Tibial nerve (tissue), 4 donors: Measurements from ENCODE around the gene SCN8A. TPM values are rescaled to one million over a fixed set of nuclear protein-coding genes. Genes with fewer than 3 reads are reported as not detected.
A peak's percentile ranks its signal among the peaks of the same experiment; 100 is the strongest.

ENCODE experiments used
- DNase-seq, 2 donors: peaks; one replicate each; pipeline ENCODE4 v3.0.0-alpha.2; 2019; ENCODE audit warnings: low spot score in 2 of 2
- H3K27ac ChIP-seq, 4 donors: fragments of 200-600 bp; sonication (generic) in 3 of 4; one replicate each; pipeline ENCODE4 v1.5.1; 2017 to 2019; ENCODE audit warnings: mild to moderate bottlenecking in 1 of 4
- H3K27me3 ChIP-seq, 2 donors: fragments of 200-600 bp; sonication (generic) in 1 of 2; one replicate each; pipeline versions ENCODE4 v1.5.1 to v1.6.0; 2017 to 2019
- H3K36me3 ChIP-seq, 3 donors: fragments of 200-600 bp; sonication (generic); one replicate each; pipeline ENCODE4 v1.5.1; 2018 to 2019
- H3K4me1 ChIP-seq, 4 donors: fragments of 200-600 bp; sonication (generic) in 3 of 4; one replicate each; pipeline ENCODE4 v1.5.1; 2017 to 2019
- H3K4me3 ChIP-seq, 4 donors: fragments of 200-600 bp; sonication (generic) in 3 of 4; one replicate each; pipeline ENCODE4 v1.5.1; 2017 to 2019; ENCODE audit warnings: mild to moderate bottlenecking in 1 of 4, moderate library complexity in 1 of 4
- H3K9me3 ChIP-seq, 4 donors: fragments of 200-600 bp; sonication (generic) in 3 of 4; one replicate each; pipeline ENCODE4 v1.5.1; 2017 to 2019
- CTCF ChIP-seq, 5 experiments: fragments of 200-600 bp in 3 of 5; fragments of 450-650 bp in 2 of 5; sonication (generic) in 3 of 5; IDR thresholded peaks; one replicate each; pipeline ENCODE4 v1.5.1; 2016 to 2019; ENCODE audit warnings: antibody characterized with exemption in 5 of 5, mild to moderate bottlenecking in 3 of 5, moderate library complexity in 2 of 5
- EP300 ChIP-seq, 2 donors: sonication (generic); formaldehyde crosslinking; IDR thresholded peaks; one replicate each; pipeline ENCODE4 v1.6.1; 2017; ENCODE audit warnings: antibody characterized with exemption in 2 of 2, mild to moderate bottlenecking in 1 of 2
- POLR2A ChIP-seq, 2 donors: fragments of 450-650 bp; IDR thresholded peaks; one replicate each; pipeline ENCODE4 v1.6.1; 2017; ENCODE audit warnings: antibody characterized with exemption in 2 of 2, mild to moderate bottlenecking in 2 of 2, moderate library complexity in 2 of 2
- WGBS, 2 donors: methylation state at CpG; one replicate each; pipeline ENCODE4 v1.1.5; 2018; 5-methylcytosine and 5-hydroxymethylcytosine counted together
- total RNA-seq, 4 donors: library from RNA; depleted of rRNA; stranded (reverse); fragments of >200 nt; gene quantifications; one replicate each; pipeline ENCODE4 v1.1.0, GENCODE V29; 2016

Gene SCN8A
- total RNA-seq, 4 donors from 2014 or later = 0.21 to 3.3 (median 0.50) TPM

GRCh38 chr12:51705450-51705849, 114.4 kb downstream of the SCN8A start:
- Histone ChIP-seq H3K27me3 (peaks cover 0 to 4% of the 10 kb centered on the region in 2 donors), H3K27ac (no peak overlapping the region), H3K36me3 (no peaks in the 10 kb centered on the region), H3K4me1 (no peaks in the 10 kb centered on the region), H3K4me3 (no peak overlapping the region), H3K9me3 (no peaks in the 10 kb centered on the region)
- no peak for TF ChIP-seq EP300 (IDR thresholded peaks at IDR 0.05)
- no peak for TF ChIP-seq POLR2A (IDR thresholded peaks at IDR 0.05)
- no peak for DNase-seq
- 100% methylated on average over 1 of the region's 1 CpG for WGBS, 2 donors

- no peak for TF ChIP-seq EP300 (IDR thresholded peaks at IDR 0.05)
- TF ChIP-seq CTCF (IDR thresholded peaks at IDR 0.05) = no peak
- no peak for TF ChIP-seq POLR2A (IDR thresholded peaks at IDR 0.05)
- 71 to 73% methylated on average over 3 of the region's 3 CpGs for WGBS, 2 donors
- DNase-seq = no peak
These were observed 115.2 kb downstream of the SCN8A start for GRCh38 chr12:51706206-51706605.

GRCh38 chr12:51714666-51715065, 123.6 kb downstream of the SCN8A start:
- Histone ChIP-seq H3K27me3 (peaks cover 0 to 4% of the 10 kb centered on the region in 2 donors), H3K36me3 (no peaks in the 10 kb centered on the region), H3K4me3 (no peak overlapping the region), H3K9me3 (no peaks in the 10 kb centered on the region), H3K27ac (no peak overlapping the region), H3K4me1 (no peaks in the 10 kb centered on the region)
- no peak for DNase-seq
- TF ChIP-seq POLR2A (IDR thresholded peaks at IDR 0.05) (no peak), CTCF (IDR thresholded peaks at IDR 0.05) (no peak), EP300 (IDR thresholded peaks at IDR 0.05) (no peak)
- 60 to 78% methylated on average over 2 of the region's 2 CpGs for WGBS, 2 donors

More at GRCh38 chr12:51706206-51706605, 115.2 kb downstream of the SCN8A start:
- H3K36me3 ChIP-seq = no peaks in the 10 kb centered on the region
- no peak overlapping the region for H3K27ac ChIP-seq
- no peak overlapping the region for H3K4me3 ChIP-seq
- H3K27me3 ChIP-seq = peaks cover 0 to 4% of the 10 kb centered on the region in 2 donors
- H3K9me3 ChIP-seq = no peaks in the 10 kb centered on the region
- H3K4me1 ChIP-seq = no peaks in the 10 kb centered on the region

- Histone ChIP-seq H3K9me3 (no peaks in the 10 kb centered on the region), H3K27me3 (peaks cover 0 to 18% of the 10 kb centered on the region in 2 donors), H3K27ac (no peak overlapping the region), H3K36me3 (no peaks in the 10 kb centered on the region), H3K4me1 (peaks cover 0 to 10% (median 8%) of the 10 kb centered on the region in 4 donors), H3K4me3 (no peak overlapping the region)
- 82 to 84% methylated on average over 3 of the region's 3 CpGs for WGBS, 2 donors
- TF ChIP-seq CTCF (IDR thresholded peaks at IDR 0.05) = no peak
- no peak for TF ChIP-seq POLR2A (IDR thresholded peaks at IDR 0.05)
- TF ChIP-seq EP300 (IDR thresholded peaks at IDR 0.05) = no peak
- DNase-seq = no peak
These were observed 126.4 kb downstream of the SCN8A start for GRCh38 chr12:51717326-51717925.

GRCh38 chr12:51721282-51721940, 130.4 kb downstream of the SCN8A start:
- Histone ChIP-seq H3K36me3 (no peaks in the 10 kb centered on the region), H3K4me1 (peaks cover 0 to 10% (median 8%) of the 10 kb centered on the region in 4 donors), H3K27ac (no peak overlapping the region), H3K4me3 (peak overlapping the region in 3 of 4 donors; percentile 15 to 34 (median 22)), H3K27me3 (peaks cover 0 to 24% of the 10 kb centered on the region in 2 donors), H3K9me3 (no peaks in the 10 kb centered on the region)
- 7 to 9% methylated on average over 28 to 37 of the region's 44 CpGs for WGBS, 2 donors
- TF ChIP-seq CTCF (IDR thresholded peaks at IDR 0.05) (peak in 1 of 5 experiments; percentile 30), POLR2A (IDR thresholded peaks at IDR 0.05) (no peak), EP300 (IDR thresholded peaks at IDR 0.05) (no peak)
- peak in 1 of 2 donors; percentile 8 for DNase-seq
